Measurements from ENCODE around the gene NCOA1. TPM values are rescaled to one million over a fixed set of nuclear protein-coding genes. Genes with fewer than 3 reads are reported as not detected.
A peak's percentile ranks its signal among the peaks of the same experiment; 100 is the strongest.
"Not testable (repeated sequence)": the region's sequence is repeated elsewhere in the genome, so short reads cannot be mapped to it uniquely, and the experiment has no call there.

The NCOA1 gene
- polyA plus RNA-seq, 1 donor = 63.0 TPM

- H3K9me3 ChIP-seq (ENCODE audit: control insufficient read depth, low read depth, low read length) = no peaks in the 10 kb centered on the region
- peak overlapping the region; percentile 33 for H3K27ac ChIP-seq (ENCODE audit: low read length)
- DNase-seq = no peak
- H3K4me3 ChIP-seq (ENCODE audit: low read length) = no peak overlapping the region
- WGBS (ENCODE audit: insufficient coverage, low lambda C conversion rate) = 80% methylated on average over 1 of the region's 2 CpGs
- H3K4me1 ChIP-seq (ENCODE audit: control insufficient read depth, insufficient read depth, low read length) = peaks cover 12% of the 10 kb centered on the region
- no peaks in the 10 kb centered on the region for H3K36me3 ChIP-seq (ENCODE audit: control insufficient read depth, insufficient read depth, low read length)
- no peaks in the 10 kb centered on the region for H3K27me3 ChIP-seq (ENCODE audit: control insufficient read depth, insufficient read depth, low read length)
Measured at GRCh38 chr2:24515335-24515734, 24.3 kb downstream of the NCOA1 start.

- H3K4me3 ChIP-seq (ENCODE audit: low read length) = no peak overlapping the region
- no peaks in the 10 kb centered on the region for H3K27me3 ChIP-seq (ENCODE audit: control insufficient read depth, insufficient read depth, low read length)
- DNase-seq = peak in 1 of 2 donors; percentile 47
- H3K27ac ChIP-seq (ENCODE audit: low read length) = peak overlapping the region; percentile 33
- H3K36me3 ChIP-seq (ENCODE audit: control insufficient read depth, insufficient read depth, low read length) = no peaks in the 10 kb centered on the region
- WGBS (ENCODE audit: insufficient coverage, low lambda C conversion rate) = no CpG with 5 or more reads among the region's 2 CpGs
- peaks cover 14% of the 10 kb centered on the region for H3K4me1 ChIP-seq (ENCODE audit: control insufficient read depth, insufficient read depth, low read length)
- no peaks in the 10 kb centered on the region for H3K9me3 ChIP-seq (ENCODE audit: control insufficient read depth, low read depth, low read length)
Measured at GRCh38 chr2:24515831-24516230, 24.8 kb downstream of the NCOA1 start.

GRCh38 chr2:24517247-24517646, 26.2 kb downstream of the NCOA1 start:
- no peak overlapping the region for H3K4me3 ChIP-seq (ENCODE audit: low read length)
- H3K27me3 ChIP-seq (ENCODE audit: control insufficient read depth, insufficient read depth, low read length) = no peaks in the 10 kb centered on the region
- H3K27ac ChIP-seq (ENCODE audit: low read length) = peak overlapping the region; percentile 53
- 29% methylated on average over 2 of the region's 5 CpGs for WGBS (ENCODE audit: insufficient coverage, low lambda C conversion rate)
- DNase-seq = peak in 1 of 2 donors; percentile 57
- H3K4me1 ChIP-seq (ENCODE audit: control insufficient read depth, insufficient read depth, low read length) = peaks cover 15% of the 10 kb centered on the region
- H3K36me3 ChIP-seq (ENCODE audit: control insufficient read depth, insufficient read depth, low read length) = no peaks in the 10 kb centered on the region
- no peaks in the 10 kb centered on the region for H3K9me3 ChIP-seq (ENCODE audit: control insufficient read depth, low read depth, low read length)

GRCh38 chr2:24520175-24520574, 29.1 kb downstream of the NCOA1 start:
- Histone ChIP-seq H3K27ac (ENCODE audit: low read length) (no peak overlapping the region), H3K4me3 (ENCODE audit: low read length) (no peak overlapping the region), H3K4me1 (ENCODE audit: control insufficient read depth, insufficient read depth, low read length) (peaks cover 13% of the 10 kb centered on the region), H3K36me3 (ENCODE audit: control insufficient read depth, insufficient read depth, low read length) (no peaks in the 10 kb centered on the region), H3K9me3 (ENCODE audit: control insufficient read depth, low read depth, low read length) (no peaks in the 10 kb centered on the region), H3K27me3 (ENCODE audit: control insufficient read depth, insufficient read depth, low read length) (no peaks in the 10 kb centered on the region)
- 100% methylated on average over 1 of the region's 1 CpG for WGBS (ENCODE audit: insufficient coverage, low lambda C conversion rate)
- no peak for DNase-seq

- WGBS (ENCODE audit: insufficient coverage, low lambda C conversion rate) = 100% methylated on average over 1 of the region's 1 CpG
- H3K4me1 ChIP-seq (ENCODE audit: control insufficient read depth, insufficient read depth, low read length) = peaks cover 5% of the 10 kb centered on the region
- no peak overlapping the region for H3K4me3 ChIP-seq (ENCODE audit: low read length)
- no peaks in the 10 kb centered on the region for H3K27me3 ChIP-seq (ENCODE audit: control insufficient read depth, insufficient read depth, low read length)
- no peaks in the 10 kb centered on the region for H3K9me3 ChIP-seq (ENCODE audit: control insufficient read depth, low read depth, low read length)
- H3K36me3 ChIP-seq (ENCODE audit: control insufficient read depth, insufficient read depth, low read length) = no peaks in the 10 kb centered on the region
- no peak for DNase-seq
- H3K27ac ChIP-seq (ENCODE audit: low read length) = no peak overlapping the region
Measured at GRCh38 chr2:24521162-24521857, 30.3 kb downstream of the NCOA1 start.

GRCh38 chr2:24521975-24522639, 31.1 kb downstream of the NCOA1 start:
- H3K36me3 ChIP-seq (ENCODE audit: control insufficient read depth, insufficient read depth, low read length) = no peaks in the 10 kb centered on the region
- no peak overlapping the region for H3K27ac ChIP-seq (ENCODE audit: low read length)

GRCh38 chr2:24527536-24527935, 36.5 kb downstream of the NCOA1 start:
- WGBS (ENCODE audit: insufficient coverage, low lambda C conversion rate) = 64% methylated on average over 2 of the region's 2 CpGs
- H3K27ac ChIP-seq (ENCODE audit: low read length) = no peak overlapping the region
- peaks cover 15% of the 10 kb centered on the region for H3K9me3 ChIP-seq (ENCODE audit: control insufficient read depth, low read depth, low read length)
- H3K4me3 ChIP-seq (ENCODE audit: low read length) = no peak overlapping the region
- no peaks in the 10 kb centered on the region for H3K36me3 ChIP-seq (ENCODE audit: control insufficient read depth, insufficient read depth, low read length)
- DNase-seq = no peak
- H3K27me3 ChIP-seq (ENCODE audit: control insufficient read depth, insufficient read depth, low read length) = no peaks in the 10 kb centered on the region
- H3K4me1 ChIP-seq (ENCODE audit: control insufficient read depth, insufficient read depth, low read length) = no peaks in the 10 kb centered on the region

More at GRCh38 chr2:24521975-24522639, 31.1 kb downstream of the NCOA1 start:
- Histone ChIP-seq H3K9me3 (ENCODE audit: control insufficient read depth, low read depth, low read length) (no peaks in the 10 kb centered on the region), H3K4me3 (ENCODE audit: low read length) (no peak overlapping the region), H3K4me1 (ENCODE audit: control insufficient read depth, insufficient read depth, low read length) (peaks cover 5% of the 10 kb centered on the region), H3K27me3 (ENCODE audit: control insufficient read depth, insufficient read depth, low read length) (no peaks in the 10 kb centered on the region)
- DNase-seq = peak; percentile 43 to 78
- WGBS (ENCODE audit: insufficient coverage, low lambda C conversion rate) = 57% methylated on average over 3 of the region's 3 CpGs

- Histone ChIP-seq H3K27me3 (ENCODE audit: control insufficient read depth, insufficient read depth, low read length) (no peaks in the 10 kb centered on the region), H3K36me3 (ENCODE audit: control insufficient read depth, insufficient read depth, low read length) (no peaks in the 10 kb centered on the region), H3K9me3 (ENCODE audit: control insufficient read depth, low read depth, low read length) (peaks cover 15% of the 10 kb centered on the region), H3K4me1 (ENCODE audit: control insufficient read depth, insufficient read depth, low read length) (no peaks in the 10 kb centered on the region), H3K27ac (ENCODE audit: low read length) (no peak overlapping the region), H3K4me3 (ENCODE audit: low read length) (no peak overlapping the region)
- DNase-seq = peak; percentile 37 to 55
Measured at GRCh38 chr2:24530796-24531195, 39.7 kb downstream of the NCOA1 start.

GRCh38 chr2:24531610-24532009, 40.6 kb downstream of the NCOA1 start:
- H3K27ac ChIP-seq (ENCODE audit: low read length); DNase-seq; H3K27me3 ChIP-seq (ENCODE audit: control insufficient read depth, insufficient read depth, low read length); H3K36me3 ChIP-seq (ENCODE audit: control insufficient read depth, insufficient read depth, low read length); H3K4me1 ChIP-seq (ENCODE audit: control insufficient read depth, insufficient read depth, low read length); H3K4me3 ChIP-seq (ENCODE audit: low read length): not testable (repeated sequence)
- no CpG with 5 or more reads among the region's 6 CpGs for WGBS (ENCODE audit: insufficient coverage, low lambda C conversion rate)
- peaks cover 15% of the 10 kb centered on the region for H3K9me3 ChIP-seq (ENCODE audit: control insufficient read depth, low read depth, low read length)

GRCh38 chr2:24532057-24532456, 41.0 kb downstream of the NCOA1 start:
- not testable (repeated sequence) for H3K36me3 ChIP-seq (ENCODE audit: control insufficient read depth, insufficient read depth, low read length); H3K4me1 ChIP-seq (ENCODE audit: control insufficient read depth, insufficient read depth, low read length); DNase-seq; H3K4me3 ChIP-seq (ENCODE audit: low read length); H3K27ac ChIP-seq (ENCODE audit: low read length); H3K27me3 ChIP-seq (ENCODE audit: control insufficient read depth, insufficient read depth, low read length)
- H3K9me3 ChIP-seq (ENCODE audit: control insufficient read depth, low read depth, low read length) = peaks cover 15% of the 10 kb centered on the region
- WGBS (ENCODE audit: insufficient coverage, low lambda C conversion rate) = no CpG with 5 or more reads among the region's 1 CpG

- no CpG with 5 or more reads among the region's 3 CpGs for whole genome bisulfite sequencing (ENCODE audit: insufficient coverage, low lambda C conversion rate)
- H3K27ac ChIP-seq (ENCODE audit: low read length); H3K4me1 ChIP-seq (ENCODE audit: control insufficient read depth, insufficient read depth, low read length); H3K27me3 ChIP-seq (ENCODE audit: control insufficient read depth, insufficient read depth, low read length); H3K36me3 ChIP-seq (ENCODE audit: control insufficient read depth, insufficient read depth, low read length); H3K9me3 ChIP-seq (ENCODE audit: control insufficient read depth, low read depth, low read length); DNase-seq; H3K4me3 ChIP-seq (ENCODE audit: low read length): not testable (repeated sequence)
Measured at GRCh38 chr2:24533574-24533973, 42.5 kb downstream of the NCOA1 start.
